ENCODE results near the gene ZFYVE28. TPM values are rescaled to one million over a fixed set of nuclear protein-coding genes. Genes with fewer than 3 reads are reported as not detected.

ZFYVE28 gene
- total RNA-seq, 1 donor from 2014 or later: 16.6 TPM

DNA sequence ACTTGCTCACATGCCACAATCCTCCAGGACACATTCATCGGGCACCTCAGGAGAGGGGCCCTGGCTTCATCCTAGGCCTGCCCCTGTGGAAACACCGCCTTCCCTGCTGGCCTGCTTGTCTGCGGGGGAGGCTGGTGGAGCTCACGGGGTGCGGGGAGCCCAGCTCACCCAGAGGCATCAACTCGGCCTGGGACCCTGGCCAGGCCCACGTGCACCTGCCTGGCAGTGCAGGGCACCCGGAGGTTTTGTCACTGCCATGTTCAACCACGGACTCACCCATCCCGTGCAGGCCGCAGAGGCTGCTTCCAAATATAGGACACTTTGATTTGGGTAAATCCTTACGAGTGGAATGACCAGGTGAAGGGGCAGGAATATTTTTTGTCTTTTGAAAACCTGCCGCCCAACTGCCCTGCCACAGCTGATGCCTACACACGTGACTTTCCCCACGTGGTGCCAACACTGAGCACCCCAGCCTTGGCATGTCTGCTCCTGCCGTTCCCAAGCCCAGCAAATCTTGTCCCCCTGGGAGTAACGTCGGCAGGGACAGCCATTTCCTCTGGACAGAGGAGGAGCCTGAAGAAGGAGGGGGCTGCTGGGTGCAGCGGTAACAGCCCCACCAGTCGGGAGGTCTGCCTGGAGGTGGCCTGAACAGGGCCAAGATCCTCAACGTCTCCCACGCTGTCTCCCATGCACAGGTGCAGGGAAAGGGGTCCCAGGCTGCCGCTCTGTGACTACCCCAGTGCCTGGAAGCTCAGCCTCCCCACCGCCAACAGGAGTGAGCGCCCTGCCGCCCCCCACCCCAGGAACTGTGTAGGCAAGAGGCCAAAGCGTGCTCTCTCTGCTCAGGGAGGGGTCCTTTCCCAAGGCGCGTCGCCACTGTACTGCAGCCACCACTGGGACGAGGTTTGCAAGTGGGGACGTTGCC is 165.0 kb downstream of the ZFYVE28 start:
- no peak for ATAC-seq

DNA sequence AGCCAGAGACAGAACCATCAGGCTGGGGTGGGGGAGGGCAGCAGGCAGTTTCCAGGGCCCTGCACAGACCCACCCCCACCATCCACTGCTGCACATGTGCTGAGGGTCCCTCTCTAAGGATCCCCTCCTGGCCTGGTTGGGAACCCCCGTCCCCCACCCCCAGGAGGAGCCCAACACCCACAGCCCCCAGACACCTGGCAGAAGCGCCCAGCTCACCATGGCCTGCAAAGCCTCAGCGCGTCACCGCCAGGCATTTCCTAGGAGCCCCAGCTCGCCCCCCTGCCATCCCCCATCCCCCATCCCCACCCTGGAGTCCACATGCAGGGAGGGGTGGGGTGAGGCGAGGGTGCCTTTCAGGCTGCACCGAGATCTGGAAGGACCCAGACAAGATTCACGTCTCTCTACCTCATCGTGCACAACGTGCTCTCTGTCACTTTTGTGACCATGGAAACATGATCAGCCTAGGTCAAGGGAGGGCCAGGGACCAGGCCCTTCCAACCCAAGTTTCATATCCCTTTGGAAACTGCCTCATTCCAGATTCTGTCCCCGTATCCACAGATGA is 165.8 kb downstream of the ZFYVE28 start:
- no peaks in the 10 kb centered on the region for H3K9me3 ChIP-seq
- ATAC-seq: no peak
- intact Hi-C loops (cut with DNase I): no loop called here
- TF ChIP-seq, protein P1, sequence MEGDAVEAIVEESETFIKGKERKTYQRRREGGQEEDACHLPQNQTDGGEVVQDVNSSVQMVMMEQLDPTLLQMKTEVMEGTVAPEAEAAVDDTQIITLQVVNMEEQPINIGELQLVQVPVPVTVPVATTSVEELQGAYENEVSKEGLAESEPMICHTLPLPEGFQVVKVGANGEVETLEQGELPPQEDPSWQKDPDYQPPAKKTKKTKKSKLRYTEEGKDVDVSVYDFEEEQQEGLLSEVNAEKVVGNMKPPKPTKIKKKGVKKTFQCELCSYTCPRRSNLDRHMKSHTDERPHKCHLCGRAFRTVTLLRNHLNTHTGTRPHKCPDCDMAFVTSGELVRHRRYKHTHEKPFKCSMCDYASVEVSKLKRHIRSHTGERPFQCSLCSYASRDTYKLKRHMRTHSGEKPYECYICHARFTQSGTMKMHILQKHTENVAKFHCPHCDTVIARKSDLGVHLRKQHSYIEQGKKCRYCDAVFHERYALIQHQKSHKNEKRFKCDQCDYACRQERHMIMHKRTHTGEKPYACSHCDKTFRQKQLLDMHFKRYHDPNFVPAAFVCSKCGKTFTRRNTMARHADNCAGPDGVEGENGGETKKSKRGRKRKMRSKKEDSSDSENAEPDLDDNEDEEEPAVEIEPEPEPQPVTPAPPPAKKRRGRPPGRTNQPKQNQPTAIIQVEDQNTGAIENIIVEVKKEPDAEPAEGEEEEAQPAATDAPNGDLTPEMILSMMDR (IDR thresholded peaks at IDR 0.05): no peak
- no peak overlapping the region for H3K4me3 ChIP-seq
- H3K27ac ChIP-seq: no peak overlapping the region
- H3K36me3 ChIP-seq: peaks cover 71% of the 10 kb centered on the region
- no peak for DNase-seq
- peaks cover 27% of the 10 kb centered on the region for H3K4me1 ChIP-seq
- no peaks in the 10 kb centered on the region for H3K27me3 ChIP-seq

More for the DNA sequence above, 165.0 kb downstream of the ZFYVE28 start:
- intact Hi-C loops (cut with DNase I): no loop called here
- Histone ChIP-seq H3K4me1 (peaks cover 35% of the 10 kb centered on the region), H3K4me3 (no peak overlapping the region), H3K36me3 (peaks cover 69% of the 10 kb centered on the region), H3K27ac (no peak overlapping the region), H3K9me3 (no peaks in the 10 kb centered on the region), H3K27me3 (no peaks in the 10 kb centered on the region)
- TF ChIP-seq, protein P1 (IDR thresholded peaks at IDR 0.05): no peak
- peak; percentile 52 for DNase-seq

DNA sequence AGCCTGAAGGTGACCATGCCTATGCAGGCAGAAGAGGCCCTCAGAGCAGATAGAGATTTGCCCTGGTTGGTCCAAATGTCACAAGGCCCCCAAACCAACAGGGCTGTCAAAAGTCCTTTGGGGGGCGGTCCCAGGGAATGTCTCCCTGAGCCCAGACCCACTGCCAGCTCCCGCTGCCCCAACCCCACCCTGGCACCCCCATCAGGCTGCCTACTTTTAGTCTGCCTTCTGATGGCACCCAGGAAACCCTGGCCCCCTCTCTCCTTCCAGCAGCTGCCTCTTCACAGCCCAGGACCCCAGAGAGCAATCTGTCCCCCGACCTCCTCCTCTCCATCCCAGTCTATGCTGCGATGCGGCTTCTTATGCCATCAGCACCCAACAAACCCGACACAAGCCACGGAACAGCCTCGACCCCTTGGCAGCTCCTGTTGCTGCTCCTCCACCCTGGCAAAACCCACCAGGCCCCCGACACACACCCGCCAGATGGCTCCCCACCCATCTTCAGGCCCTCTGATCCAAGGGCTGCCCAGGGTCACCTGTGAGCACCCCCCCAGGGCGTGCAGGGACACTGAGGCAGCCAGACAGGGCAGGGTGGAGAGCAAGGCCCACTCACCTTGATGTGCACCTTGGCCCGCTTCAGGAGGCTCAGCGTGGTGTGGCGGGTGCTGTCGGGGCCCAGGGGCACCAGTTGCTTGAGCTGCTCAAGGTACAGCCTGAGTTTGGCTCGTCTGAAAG is 166.5 kb downstream of the ZFYVE28 start:
- H3K4me3 ChIP-seq: no peak overlapping the region
- peaks cover 20% of the 10 kb centered on the region for H3K4me1 ChIP-seq
- TF ChIP-seq, protein P1 (IDR thresholded peaks at IDR 0.05): no peak
- no peaks in the 10 kb centered on the region for H3K27me3 ChIP-seq
- peaks cover 71% of the 10 kb centered on the region for H3K36me3 ChIP-seq
- H3K27ac ChIP-seq: no peak overlapping the region
- DNase-seq (peak; percentile 52), ATAC-seq (no peak)
- intact Hi-C loops (cut with DNase I): no loop called here
- H3K9me3 ChIP-seq: no peaks in the 10 kb centered on the region

DNA sequence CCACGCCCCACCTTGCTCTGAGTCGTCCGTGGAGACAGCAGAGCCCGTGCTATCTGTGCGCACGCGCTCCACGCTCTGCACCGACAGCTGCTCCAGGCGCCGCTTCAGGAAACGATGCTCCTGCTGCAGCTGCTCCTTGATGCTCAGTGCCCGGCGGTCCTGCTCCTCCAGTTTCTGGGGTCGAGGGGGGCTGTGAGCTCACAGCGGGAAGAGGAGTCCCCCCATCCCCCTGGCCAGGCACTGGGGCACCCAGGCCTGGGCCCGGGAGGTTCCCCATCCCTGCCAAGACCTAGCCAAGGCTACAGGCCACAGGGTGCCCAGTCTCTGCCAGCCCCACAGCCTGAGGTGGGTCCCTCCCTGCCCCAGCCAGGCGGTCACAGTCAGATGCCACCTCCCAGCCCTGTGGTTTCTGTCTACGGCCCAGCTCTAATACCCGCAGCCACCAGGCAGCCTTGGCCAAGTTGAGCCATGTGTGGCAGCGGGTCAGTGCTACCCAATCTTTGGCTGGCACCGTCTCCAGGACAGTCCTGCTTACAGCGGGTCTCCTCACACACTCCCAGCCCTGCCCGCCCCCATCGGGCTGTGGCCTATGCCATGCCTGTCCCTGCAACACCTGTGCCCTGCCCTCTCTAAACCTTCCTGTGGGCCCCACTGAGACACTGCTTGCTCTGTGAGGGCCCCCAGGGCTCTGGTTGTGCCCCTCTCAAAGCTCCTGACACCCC is 167.2 kb downstream of the ZFYVE28 start:
- Histone ChIP-seq H3K4me3 (no peak overlapping the region), H3K4me1 (peaks cover 13% of the 10 kb centered on the region), H3K36me3 (peaks cover 71% of the 10 kb centered on the region), H3K27ac (no peak overlapping the region), H3K27me3 (no peaks in the 10 kb centered on the region), H3K9me3 (no peaks in the 10 kb centered on the region)
- peak; percentile 57 for DNase-seq
- TF ChIP-seq, protein P1 (IDR thresholded peaks at IDR 0.05): no peak
- no peak for ATAC-seq
- intact Hi-C loops (cut with DNase I): no loop called here

DNA sequence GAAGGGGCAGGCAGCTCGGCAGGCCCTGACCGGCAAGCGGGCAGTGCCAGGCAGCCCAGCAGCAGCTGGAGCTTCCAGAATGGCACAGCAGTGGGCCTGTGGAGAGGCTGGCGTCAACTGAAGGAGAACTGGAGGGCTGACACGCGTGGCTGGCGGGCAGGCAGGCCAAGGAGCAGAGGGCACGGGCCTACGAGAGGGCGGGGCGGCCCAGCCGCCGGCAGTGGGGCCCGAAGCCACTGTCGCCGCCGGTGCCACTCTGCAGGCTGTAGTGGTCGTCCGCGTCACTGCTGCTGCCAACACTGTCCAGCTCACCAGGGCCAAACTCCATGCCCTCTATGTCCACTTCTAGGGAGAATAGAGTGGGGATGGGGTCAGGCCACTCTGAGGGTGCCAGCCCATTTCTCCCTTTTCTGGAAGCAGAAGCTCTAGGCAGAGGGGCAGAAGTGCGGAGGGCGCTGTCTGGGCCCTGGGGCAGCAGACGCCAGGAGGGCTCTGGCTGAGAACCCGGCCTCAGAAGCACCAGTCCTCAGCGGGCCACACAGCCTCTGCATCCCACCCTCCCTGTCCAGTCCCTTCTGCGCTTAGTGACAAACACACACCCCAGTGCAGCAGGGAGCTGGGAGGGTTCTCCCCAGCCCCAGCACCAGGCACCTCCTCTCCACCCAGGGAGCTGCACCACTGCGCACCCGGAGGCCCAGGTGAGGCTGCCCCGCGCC is 167.9 kb downstream of the ZFYVE28 start:
- Histone ChIP-seq H3K4me1 (peaks cover 7% of the 10 kb centered on the region), H3K4me3 (no peak overlapping the region), H3K9me3 (no peaks in the 10 kb centered on the region), H3K27me3 (no peaks in the 10 kb centered on the region), H3K36me3 (peaks cover 71% of the 10 kb centered on the region), H3K27ac (no peak overlapping the region)
- ATAC-seq: no peak
- DNase-seq: peak; percentile 37
- intact Hi-C loops (cut with DNase I): no loop called here
- TF ChIP-seq, protein P1 (IDR thresholded peaks at IDR 0.05): no peak
